ENCODE results near the gene LHFPL2.
A peak's percentile ranks its signal among the peaks of the same experiment; 100 is the strongest.
"Not testable (repeated sequence)": the region's sequence is repeated elsewhere in the genome, so short reads cannot be mapped to it uniquely, and the experiment has no call there.

Gene LHFPL2

DNA sequence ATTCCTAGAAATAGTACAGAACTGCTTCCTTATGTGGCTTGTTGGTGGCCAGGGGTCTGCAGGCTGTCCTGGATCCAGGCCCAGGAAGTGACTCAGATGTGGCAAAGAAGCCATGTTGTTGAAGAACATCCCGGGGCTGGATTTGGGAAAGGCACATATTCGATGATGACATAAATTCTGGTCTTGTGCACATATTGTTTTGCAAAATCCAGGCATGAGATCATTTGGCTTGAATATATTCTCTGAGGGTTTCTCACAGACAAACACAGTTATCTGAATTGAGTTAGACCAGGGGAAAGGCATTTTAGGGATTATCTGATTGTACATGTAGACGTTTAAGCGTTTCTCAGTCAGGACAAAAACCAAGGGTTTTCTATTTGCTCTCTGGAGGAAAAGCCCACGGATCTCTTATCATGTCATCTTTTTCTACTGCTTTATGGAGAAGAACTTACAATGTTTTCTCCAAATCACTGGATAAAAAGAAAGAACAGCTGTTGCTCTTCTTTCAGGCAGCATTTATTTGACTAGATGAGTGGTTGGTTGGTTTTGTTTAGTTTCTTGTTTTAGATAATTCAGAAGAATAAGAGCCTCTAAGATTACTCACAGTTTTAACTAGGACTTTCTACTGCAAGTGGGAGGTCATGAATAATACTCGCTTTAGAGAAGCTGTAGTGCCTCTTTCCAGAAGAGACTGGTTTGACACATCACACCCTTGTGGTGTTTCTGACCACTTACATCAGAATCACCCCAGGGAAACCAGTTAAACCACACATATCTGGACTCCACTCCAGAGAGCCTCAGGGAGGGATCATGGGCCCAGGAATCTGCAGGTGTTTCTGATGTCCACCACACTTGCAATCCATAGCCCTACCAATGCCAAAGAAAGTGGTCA, 29.5 kb upstream of the LHFPL2 start:
- peaks cover 4% of the 10 kb centered on the region for H3K9me3 ChIP-seq (ENCODE audit: control insufficient read depth, low read length)
- H3K4me1 ChIP-seq (ENCODE audit: control insufficient read depth, insufficient read depth, low read length, poor library complexity, severe bottlenecking): peaks cover 16% of the 10 kb centered on the region
- no peak overlapping the region for H3K4me3 ChIP-seq (ENCODE audit: extremely low read depth, insufficient read depth, low read length, poor library complexity, severe bottlenecking)
- no peaks in the 10 kb centered on the region for H3K36me3 ChIP-seq (ENCODE audit: control insufficient read depth, insufficient read depth, low read length)
- 92 to 98% methylated on average over 3 to 5 of the region's 6 CpGs for WGBS, 2 experiments (ENCODE audit: insufficient coverage in 2 of 2)
- H3K27ac ChIP-seq (ENCODE audit: low read depth, low read length, severe bottlenecking): peak overlapping the region; percentile 46

DNA sequence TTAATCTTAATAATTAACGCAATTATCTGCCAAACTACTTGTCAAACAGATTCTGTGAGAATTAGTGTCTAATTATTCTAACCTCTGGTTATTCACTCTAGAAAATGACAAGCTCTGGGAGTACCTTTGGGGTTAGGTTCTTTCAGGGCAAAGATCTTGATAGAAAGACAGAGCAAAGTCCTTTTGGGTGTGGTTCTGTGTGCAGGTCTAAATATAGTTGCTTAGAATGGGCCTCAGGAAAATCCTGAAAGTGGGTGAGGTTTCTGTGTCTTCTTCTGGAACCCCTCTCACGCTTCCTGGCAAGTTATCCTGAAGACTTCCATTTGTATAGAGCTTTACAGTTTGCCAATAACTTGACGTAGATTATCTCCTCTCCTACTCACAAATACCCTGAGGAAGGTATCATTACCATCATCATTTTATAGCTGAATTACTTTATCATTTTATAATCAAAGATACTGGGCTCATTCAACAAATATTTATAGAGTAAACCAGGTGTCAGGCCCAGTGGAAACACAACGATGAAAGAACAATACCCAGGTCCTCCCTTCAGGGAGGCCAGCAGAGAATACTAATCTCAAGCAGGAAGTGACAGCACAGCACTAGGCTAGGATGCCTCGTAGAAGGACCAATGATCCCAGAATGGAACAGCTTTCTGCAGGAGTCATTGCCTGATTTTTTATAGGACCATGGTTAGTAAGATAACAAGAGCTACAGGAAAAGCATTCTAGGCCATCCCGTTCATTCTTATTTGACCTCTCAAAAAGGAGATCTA, 27.6 kb upstream of the LHFPL2 start:
- peaks cover 16% of the 10 kb centered on the region for H3K4me1 ChIP-seq (ENCODE audit: control insufficient read depth, insufficient read depth, low read length, poor library complexity, severe bottlenecking)
- 93% methylated on average over 2 to 3 of the region's 6 CpGs for WGBS, 2 experiments (ENCODE audit: insufficient coverage in 2 of 2)
- no peak overlapping the region for H3K4me3 ChIP-seq (ENCODE audit: extremely low read depth, insufficient read depth, low read length, poor library complexity, severe bottlenecking)
- H3K9me3 ChIP-seq (ENCODE audit: control insufficient read depth, low read length): no peaks in the 10 kb centered on the region
- no peaks in the 10 kb centered on the region for H3K36me3 ChIP-seq (ENCODE audit: control insufficient read depth, insufficient read depth, low read length)
- no peak overlapping the region for H3K27ac ChIP-seq (ENCODE audit: low read depth, low read length, severe bottlenecking)

DNA sequence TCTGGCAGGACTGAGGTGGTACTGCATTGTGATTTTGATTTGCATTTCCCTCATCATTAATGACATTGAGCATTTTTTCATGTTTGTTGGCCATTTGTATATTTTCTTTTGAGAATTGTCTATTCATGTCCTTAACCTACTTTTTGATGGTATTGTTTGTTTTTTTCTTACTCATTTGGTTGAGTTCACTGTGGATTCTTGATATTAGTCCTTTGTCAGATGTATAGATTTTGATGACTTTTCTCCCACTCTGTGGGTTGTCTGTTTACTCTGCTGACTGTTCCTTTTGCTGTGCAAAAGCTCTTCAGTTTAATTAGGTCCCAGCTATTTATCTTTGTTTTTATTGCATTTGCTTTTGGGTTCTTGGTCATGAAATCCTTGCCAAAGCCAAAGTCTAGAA, 25.3 kb upstream of the LHFPL2 start:
- not testable (repeated sequence) for H3K4me3 ChIP-seq (ENCODE audit: extremely low read depth, insufficient read depth, low read length, poor library complexity, severe bottlenecking); H3K27ac ChIP-seq (ENCODE audit: low read depth, low read length, severe bottlenecking); H3K9me3 ChIP-seq (ENCODE audit: control insufficient read depth, low read length); H3K36me3 ChIP-seq (ENCODE audit: control insufficient read depth, insufficient read depth, low read length)
- peaks cover 16% of the 10 kb centered on the region for H3K4me1 ChIP-seq (ENCODE audit: control insufficient read depth, insufficient read depth, low read length, poor library complexity, severe bottlenecking)

DNA sequence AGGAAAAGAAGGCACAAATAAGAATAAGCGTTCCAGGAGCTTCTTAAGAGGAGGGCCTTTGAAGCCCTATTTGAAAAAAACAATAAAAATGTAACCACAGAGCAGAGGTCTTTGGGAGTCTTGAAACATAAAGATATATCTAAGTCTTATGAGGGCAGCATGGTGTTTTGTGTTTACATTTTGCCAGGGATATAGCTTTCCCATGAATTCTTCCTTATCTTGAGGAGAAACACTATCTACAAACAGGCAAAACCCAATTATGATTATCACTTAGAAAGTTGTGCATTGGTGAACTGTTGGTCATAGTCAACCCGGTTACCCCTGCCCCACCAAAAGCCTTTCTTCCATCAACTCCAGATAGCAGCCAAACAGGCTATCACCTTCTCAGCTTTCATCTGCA, 23.6 kb upstream of the LHFPL2 start:
- 90 to 100% methylated on average over 1 to 2 of the region's 2 CpGs for WGBS, 2 experiments (ENCODE audit: insufficient coverage in 2 of 2)
- no peaks in the 10 kb centered on the region for H3K36me3 ChIP-seq (ENCODE audit: control insufficient read depth, insufficient read depth, low read length)
- H3K4me3 ChIP-seq (ENCODE audit: extremely low read depth, insufficient read depth, low read length, poor library complexity, severe bottlenecking): no peak overlapping the region
- H3K4me1 ChIP-seq (ENCODE audit: control insufficient read depth, insufficient read depth, low read length, poor library complexity, severe bottlenecking): peaks cover 3% of the 10 kb centered on the region
- H3K9me3 ChIP-seq (ENCODE audit: control insufficient read depth, low read length): no peaks in the 10 kb centered on the region
- H3K27ac ChIP-seq (ENCODE audit: low read depth, low read length, severe bottlenecking): no peak overlapping the region

DNA sequence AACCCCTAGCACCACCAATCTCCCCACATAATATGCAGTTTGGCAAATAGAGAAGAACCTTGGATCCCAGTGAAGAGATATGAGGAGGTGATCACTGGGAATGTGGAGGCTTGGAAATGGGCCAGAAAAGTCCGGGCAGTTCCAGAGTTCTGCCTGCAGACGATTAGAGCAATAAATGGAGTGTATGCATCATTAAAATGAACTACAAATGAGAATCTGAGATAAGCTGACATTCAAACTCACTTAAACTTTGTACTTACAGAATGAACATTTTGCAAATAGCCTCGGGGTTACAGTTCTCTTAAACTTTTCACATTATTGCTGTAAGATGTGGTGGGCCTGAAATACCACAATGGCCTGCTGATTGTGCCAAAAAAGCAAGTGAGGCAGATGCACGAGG, 23.0 kb upstream of the LHFPL2 start:
- no peaks in the 10 kb centered on the region for H3K9me3 ChIP-seq (ENCODE audit: control insufficient read depth, low read length)
- no peaks in the 10 kb centered on the region for H3K36me3 ChIP-seq (ENCODE audit: control insufficient read depth, insufficient read depth, low read length)
- no peak overlapping the region for H3K27ac ChIP-seq (ENCODE audit: low read depth, low read length, severe bottlenecking)
- no peak overlapping the region for H3K4me3 ChIP-seq (ENCODE audit: extremely low read depth, insufficient read depth, low read length, poor library complexity, severe bottlenecking)
- WGBS, 2 experiments (ENCODE audit: insufficient coverage in 2 of 2): 71 to 100% methylated on average over 1 of the region's 4 CpGs
- H3K4me1 ChIP-seq (ENCODE audit: control insufficient read depth, insufficient read depth, low read length, poor library complexity, severe bottlenecking): peaks cover under 1% of the 10 kb centered on the region

DNA sequence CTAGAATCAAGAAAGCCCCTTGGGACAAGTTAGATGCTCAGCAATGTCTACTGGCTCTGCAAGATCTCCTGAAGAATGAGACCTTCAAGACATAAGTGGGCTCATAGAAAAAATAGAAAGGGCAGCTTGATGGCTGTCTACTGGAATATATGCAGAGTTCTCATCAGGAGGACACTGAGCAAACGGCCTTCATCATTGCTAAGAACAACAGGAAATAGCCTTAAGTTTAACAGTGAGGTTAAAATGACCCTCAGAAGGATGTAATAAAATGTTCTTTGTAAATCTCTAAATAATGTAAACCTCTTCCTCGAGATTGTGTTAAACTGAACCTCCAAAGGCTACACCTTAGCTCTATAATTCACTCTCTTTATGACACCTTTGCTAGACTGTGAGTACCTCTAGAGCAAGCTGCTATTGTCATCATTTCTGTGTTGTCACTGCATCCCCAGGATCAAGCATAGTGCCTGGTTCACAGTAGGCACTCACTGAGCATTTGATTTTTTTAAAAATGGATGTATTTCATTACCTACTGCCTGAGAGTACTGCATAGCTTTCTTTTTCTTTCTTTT, 22.2 kb upstream of the LHFPL2 start:
- Histone ChIP-seq H3K36me3 (ENCODE audit: control insufficient read depth, insufficient read depth, low read length) (no peaks in the 10 kb centered on the region), H3K4me1 (ENCODE audit: control insufficient read depth, insufficient read depth, low read length, poor library complexity, severe bottlenecking) (no peaks in the 10 kb centered on the region), H3K9me3 (ENCODE audit: control insufficient read depth, low read length) (no peaks in the 10 kb centered on the region), H3K4me3 (ENCODE audit: extremely low read depth, insufficient read depth, low read length, poor library complexity, severe bottlenecking) (no peak overlapping the region), H3K27ac (ENCODE audit: low read depth, low read length, severe bottlenecking) (no peak overlapping the region)
- WGBS, 2 experiments (ENCODE audit: insufficient coverage in 2 of 2): 86% methylated on average over 2 of the region's 2 CpGs; no CpG with 5 or more reads in 1 of the 2 experiments

DNA sequence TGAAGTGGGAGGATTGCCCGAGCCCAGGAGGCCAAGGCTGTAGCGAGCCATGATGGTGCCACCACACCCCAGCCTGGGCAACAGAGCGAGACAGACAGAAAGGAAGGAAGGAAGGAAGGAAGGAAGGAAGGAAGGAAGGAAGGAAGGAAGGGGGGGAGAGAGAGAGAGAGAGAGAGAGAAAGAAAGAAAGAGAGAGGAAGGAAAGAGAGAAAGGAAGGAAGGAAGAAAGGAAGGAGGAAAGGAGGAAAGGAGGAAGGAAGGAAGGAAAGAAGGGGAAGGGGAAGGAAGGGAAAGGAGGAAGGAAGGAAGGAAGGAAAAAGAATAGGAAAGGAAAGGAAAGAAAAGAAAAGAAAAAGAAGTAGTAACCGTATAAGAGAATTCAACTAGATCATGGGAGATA, 20.8 kb upstream of the LHFPL2 start:
- H3K36me3 ChIP-seq (ENCODE audit: control insufficient read depth, insufficient read depth, low read length): no peaks in the 10 kb centered on the region
- 86 to 100% methylated on average over 2 to 4 of the region's 4 CpGs for WGBS, 2 experiments (ENCODE audit: insufficient coverage in 2 of 2)
- no peaks in the 10 kb centered on the region for H3K9me3 ChIP-seq (ENCODE audit: control insufficient read depth, low read length)
- no peak overlapping the region for H3K27ac ChIP-seq (ENCODE audit: low read depth, low read length, severe bottlenecking)
- no peak overlapping the region for H3K4me3 ChIP-seq (ENCODE audit: extremely low read depth, insufficient read depth, low read length, poor library complexity, severe bottlenecking)
- H3K4me1 ChIP-seq (ENCODE audit: control insufficient read depth, insufficient read depth, low read length, poor library complexity, severe bottlenecking): no peaks in the 10 kb centered on the region

DNA sequence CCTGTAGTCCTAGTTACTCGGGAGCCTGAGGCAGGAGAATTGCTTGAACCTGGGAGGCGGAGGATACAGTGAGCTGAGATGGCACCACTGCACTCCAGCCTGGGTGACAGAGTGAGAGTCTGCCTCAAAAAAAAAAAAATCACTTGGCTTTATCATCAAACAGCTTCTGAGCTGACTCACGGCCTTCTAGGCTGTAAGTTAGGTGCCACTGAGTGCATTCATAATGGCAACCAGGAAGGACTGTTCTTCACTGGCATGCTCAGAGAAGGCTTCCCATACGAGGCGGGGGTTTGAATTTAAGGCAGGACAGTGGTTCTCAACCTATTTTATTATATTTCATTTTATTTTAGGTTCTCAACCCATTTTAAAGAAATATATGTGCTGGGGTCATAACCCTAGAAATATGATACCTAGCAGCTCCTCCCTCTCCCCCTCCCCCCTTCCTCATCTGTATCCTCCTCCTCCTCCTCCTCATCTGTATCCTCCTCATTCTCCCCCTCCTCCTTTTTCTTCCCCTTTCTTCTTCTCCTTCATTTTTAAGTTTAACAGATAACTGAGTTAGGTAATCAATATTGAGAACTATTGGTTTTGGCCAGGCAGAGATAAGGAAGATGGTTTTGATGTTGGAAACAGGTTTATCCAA, 19.0 kb upstream of the LHFPL2 start:
- Histone ChIP-seq H3K9me3 (ENCODE audit: control insufficient read depth, low read length) (no peaks in the 10 kb centered on the region), H3K4me1 (ENCODE audit: control insufficient read depth, insufficient read depth, low read length, poor library complexity, severe bottlenecking) (no peaks in the 10 kb centered on the region), H3K4me3 (ENCODE audit: extremely low read depth, insufficient read depth, low read length, poor library complexity, severe bottlenecking) (no peak overlapping the region), H3K36me3 (ENCODE audit: control insufficient read depth, insufficient read depth, low read length) (no peaks in the 10 kb centered on the region), H3K27ac (ENCODE audit: low read depth, low read length, severe bottlenecking) (no peak overlapping the region)
- 92 to 100% methylated on average over 2 of the region's 5 CpGs for WGBS, 2 experiments (ENCODE audit: insufficient coverage in 2 of 2)

DNA sequence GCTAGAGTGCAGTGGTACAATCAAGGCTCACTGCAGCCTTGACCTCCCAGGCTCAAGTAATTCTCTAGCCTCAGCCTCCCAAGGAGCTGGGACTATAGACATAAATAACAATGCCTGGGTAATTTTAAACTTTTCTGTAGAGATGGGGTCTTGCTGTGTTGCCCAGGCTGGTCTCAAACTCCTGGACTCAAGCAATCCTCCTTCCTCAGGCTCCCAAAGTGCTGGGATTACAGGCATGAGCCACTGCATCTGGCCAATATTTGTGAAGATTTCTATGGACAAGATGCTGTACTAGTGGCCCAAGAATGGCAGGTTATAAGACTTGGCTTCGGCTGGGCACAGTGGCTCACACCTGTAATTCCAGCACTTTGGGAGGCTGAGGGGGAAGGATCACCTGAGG, 18.4 kb upstream of the LHFPL2 start:
- H3K9me3 ChIP-seq (ENCODE audit: control insufficient read depth, low read length); H3K36me3 ChIP-seq (ENCODE audit: control insufficient read depth, insufficient read depth, low read length); H3K4me1 ChIP-seq (ENCODE audit: control insufficient read depth, insufficient read depth, low read length, poor library complexity, severe bottlenecking); H3K4me3 ChIP-seq (ENCODE audit: extremely low read depth, insufficient read depth, low read length, poor library complexity, severe bottlenecking); H3K27ac ChIP-seq (ENCODE audit: low read depth, low read length, severe bottlenecking): not testable (repeated sequence)
- WGBS, 2 experiments (ENCODE audit: insufficient coverage in 2 of 2): 100% methylated on average over 1 of the region's 1 CpG

DNA sequence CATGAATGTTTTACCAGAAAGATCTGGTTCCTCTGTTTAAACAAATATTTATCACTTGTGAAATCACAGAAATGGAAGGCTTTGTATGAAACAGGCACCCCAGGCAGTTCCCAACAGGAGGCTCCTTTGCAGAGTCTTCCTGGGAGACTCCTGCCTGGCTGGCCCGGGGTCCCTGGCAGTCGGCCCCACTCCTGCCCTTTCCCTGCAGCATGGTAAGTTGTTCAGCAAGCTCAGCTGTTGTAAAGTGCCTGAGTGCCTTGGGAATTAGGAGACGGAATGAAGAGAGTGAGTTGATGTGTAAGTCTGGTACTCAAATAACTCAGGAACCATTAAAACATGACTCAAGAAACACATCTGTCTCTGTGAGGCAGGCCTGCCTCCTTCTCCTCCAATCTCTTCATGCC, 17.5 kb upstream of the LHFPL2 start:
- no peaks in the 10 kb centered on the region for H3K9me3 ChIP-seq (ENCODE audit: control insufficient read depth, low read length)
- H3K36me3 ChIP-seq (ENCODE audit: control insufficient read depth, insufficient read depth, low read length): no peaks in the 10 kb centered on the region
- no peak overlapping the region for H3K4me3 ChIP-seq (ENCODE audit: extremely low read depth, insufficient read depth, low read length, poor library complexity, severe bottlenecking)
- no peak overlapping the region for H3K27ac ChIP-seq (ENCODE audit: low read depth, low read length, severe bottlenecking)
- whole genome bisulfite sequencing, 2 experiments (ENCODE audit: insufficient coverage in 2 of 2): 70 to 90% methylated on average over 2 of the region's 3 CpGs
- H3K4me1 ChIP-seq (ENCODE audit: control insufficient read depth, insufficient read depth, low read length, poor library complexity, severe bottlenecking): no peaks in the 10 kb centered on the region

All from mesodermal cell (in vitro differentiated cells).